ENCODE measurements around the gene VIL1. TPM values are rescaled to one million over a fixed set of nuclear protein-coding genes. Genes with fewer than 3 reads are reported as not detected.

The VIL1 gene
- total and polyA plus RNA-seq, 8 donors, result 10.1 to 27.9 (median 13.3) TPM

- FAIRE-seq (no peak), ATAC-seq (peak in 3 of 4 donors; percentile 13 to 26 (median 21)), DNase-seq (no peak)
- Histone ChIP-seq H3K36me3 (no peaks in the 10 kb centered on the region), H3K9me3 (no peaks in the 10 kb centered on the region), H3K4me3 (peak overlapping the region in 2 of 4 donors; percentile 12 to 39), H3K27me3 (no peaks in the 10 kb centered on the region), H3K4me1 (no peaks in the 10 kb centered on the region), H3K27ac (peak overlapping the region in 3 of 4 donors; percentile 20 to 53 (median 52))
- TF ChIP-seq, protein P1, sequence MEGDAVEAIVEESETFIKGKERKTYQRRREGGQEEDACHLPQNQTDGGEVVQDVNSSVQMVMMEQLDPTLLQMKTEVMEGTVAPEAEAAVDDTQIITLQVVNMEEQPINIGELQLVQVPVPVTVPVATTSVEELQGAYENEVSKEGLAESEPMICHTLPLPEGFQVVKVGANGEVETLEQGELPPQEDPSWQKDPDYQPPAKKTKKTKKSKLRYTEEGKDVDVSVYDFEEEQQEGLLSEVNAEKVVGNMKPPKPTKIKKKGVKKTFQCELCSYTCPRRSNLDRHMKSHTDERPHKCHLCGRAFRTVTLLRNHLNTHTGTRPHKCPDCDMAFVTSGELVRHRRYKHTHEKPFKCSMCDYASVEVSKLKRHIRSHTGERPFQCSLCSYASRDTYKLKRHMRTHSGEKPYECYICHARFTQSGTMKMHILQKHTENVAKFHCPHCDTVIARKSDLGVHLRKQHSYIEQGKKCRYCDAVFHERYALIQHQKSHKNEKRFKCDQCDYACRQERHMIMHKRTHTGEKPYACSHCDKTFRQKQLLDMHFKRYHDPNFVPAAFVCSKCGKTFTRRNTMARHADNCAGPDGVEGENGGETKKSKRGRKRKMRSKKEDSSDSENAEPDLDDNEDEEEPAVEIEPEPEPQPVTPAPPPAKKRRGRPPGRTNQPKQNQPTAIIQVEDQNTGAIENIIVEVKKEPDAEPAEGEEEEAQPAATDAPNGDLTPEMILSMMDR (IDR thresholded peaks at IDR 0.05), result no peak
- intact Hi-C loops (cut with DNase I), result loop anchor here in 1 of 3 donors (10.0 kb wide), 1 partner anchor 45 kb away; no protein-coding TSS in a partner anchor
- 51 to 52% methylated on average over 7 of the region's 7 CpGs for WGBS, 2 donors
Observed at GRCh38 chr2:218419630-218420216, 800 bp downstream of the VIL1 start.

- TF ChIP-seq, protein P1 (IDR thresholded peaks at IDR 0.05), result no peak
- 76 to 85% methylated on average over 2 of the region's 2 CpGs for WGBS, 2 donors
- FAIRE-seq (no peak), ATAC-seq (no peak), DNase-seq (no peak)
- intact Hi-C loops (cut with DNase I), result no loop called here
- no peaks in the 10 kb centered on the region for H3K9me3 ChIP-seq
- no peak overlapping the region for H3K27ac ChIP-seq
- H3K36me3 ChIP-seq, result no peaks in the 10 kb centered on the region
- no peaks in the 10 kb centered on the region for H3K27me3 ChIP-seq
- no peaks in the 10 kb centered on the region for H3K4me1 ChIP-seq
- H3K4me3 ChIP-seq, result no peak overlapping the region
Observed at GRCh38 chr2:218421027-218421426, 2.1 kb downstream of the VIL1 start.

DNA sequence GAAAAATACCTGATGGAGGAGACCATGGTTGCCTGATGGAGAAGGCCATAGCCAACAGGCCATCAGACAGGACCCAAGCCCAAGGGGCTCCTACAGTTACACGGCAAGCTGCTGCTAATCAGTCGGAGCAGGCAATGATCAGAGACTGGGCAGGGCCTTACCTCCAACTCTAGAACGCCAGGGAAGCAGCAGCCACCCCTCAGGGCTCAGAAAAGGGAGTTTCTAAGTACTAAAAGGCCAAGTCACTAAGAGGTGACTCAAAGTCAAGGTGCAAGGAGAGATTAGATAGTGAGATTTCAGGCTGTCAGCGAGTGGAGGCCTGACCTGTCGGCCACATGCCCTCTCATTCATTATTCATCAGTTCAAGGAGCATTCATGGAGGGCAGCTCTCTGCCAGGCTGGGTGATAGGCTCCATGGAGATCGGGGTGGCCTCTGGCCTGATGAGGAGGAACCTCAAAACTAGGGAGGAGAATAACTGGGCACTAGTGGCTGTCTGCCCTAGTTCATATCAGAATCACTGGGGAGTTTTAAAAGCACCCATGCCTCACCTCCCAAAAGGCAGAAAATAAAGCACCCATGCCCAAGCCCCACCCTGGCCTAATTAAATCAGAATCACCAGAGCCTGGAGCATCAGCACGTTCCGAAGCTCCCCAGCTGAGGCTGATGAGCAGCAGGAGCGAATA lies 3.6 kb downstream of the VIL1 start:
- intact Hi-C loops (cut with DNase I), result no loop called here
- H3K27me3 ChIP-seq, result no peaks in the 10 kb centered on the region
- no peak overlapping the region for H3K27ac ChIP-seq
- no peak for DNase-seq
- no peaks in the 10 kb centered on the region for H3K36me3 ChIP-seq
- no peaks in the 10 kb centered on the region for H3K4me1 ChIP-seq
- TF ChIP-seq, protein P1 (IDR thresholded peaks at IDR 0.05), result no peak
- 80 to 82% methylated on average over 9 of the region's 9 CpGs for WGBS, 2 donors
- no peaks in the 10 kb centered on the region for H3K9me3 ChIP-seq
- no peak for ATAC-seq
- H3K4me3 ChIP-seq, result no peak overlapping the region
- FAIRE-seq, result no peak

DNA sequence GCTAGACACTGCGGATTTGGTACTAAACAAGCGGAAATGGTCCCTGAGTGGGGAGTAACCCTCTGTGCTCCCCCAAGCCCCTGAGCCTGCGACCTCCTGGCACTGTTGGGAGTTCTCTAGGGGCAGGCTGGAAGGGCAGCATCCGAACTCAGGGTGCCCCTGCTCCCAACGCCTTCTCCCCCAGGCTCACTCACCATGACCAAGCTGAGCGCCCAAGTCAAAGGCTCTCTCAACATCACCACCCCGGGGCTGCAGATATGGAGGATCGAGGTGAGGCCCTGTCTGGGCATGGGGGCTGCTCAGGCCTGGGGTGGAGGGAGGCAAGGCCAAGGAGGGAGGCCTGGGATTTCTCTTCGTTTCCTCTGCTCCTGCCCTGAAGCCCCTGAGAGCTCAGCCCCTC lies 4.7 kb downstream of the VIL1 start:
- 83 to 90% methylated on average over 9 of the region's 9 CpGs for WGBS, 2 donors
- H3K4me3 ChIP-seq, result no peak overlapping the region
- intact Hi-C loops (cut with DNase I), result no loop called here
- no peaks in the 10 kb centered on the region for H3K4me1 ChIP-seq
- ATAC-seq (no peak), DNase-seq (no peak), FAIRE-seq (no peak)
- no peaks in the 10 kb centered on the region for H3K36me3 ChIP-seq
- no peak overlapping the region for H3K27ac ChIP-seq
- TF ChIP-seq, protein P1 (IDR thresholded peaks at IDR 0.05), result no peak
- H3K9me3 ChIP-seq, result no peaks in the 10 kb centered on the region
- no peaks in the 10 kb centered on the region for H3K27me3 ChIP-seq

GRCh38 chr2:218425531-218425930 lies 6.6 kb downstream of the VIL1 start:
- Histone ChIP-seq H3K27ac (no peak overlapping the region), H3K36me3 (no peaks in the 10 kb centered on the region), H3K9me3 (no peaks in the 10 kb centered on the region), H3K4me1 (no peaks in the 10 kb centered on the region), H3K27me3 (no peaks in the 10 kb centered on the region), H3K4me3 (no peak overlapping the region)
- intact Hi-C loops (cut with DNase I), result no loop called here
- WGBS, 2 donors, result 90% methylated on average over 10 of the region's 10 CpGs
- DNase-seq (no peak), ATAC-seq (no peak), FAIRE-seq (no peak)
- TF ChIP-seq, protein P1 (IDR thresholded peaks at IDR 0.05), result no peak

Data from pancreas (tissue), 10 donors.